ENCODE data around the gene CHAD.

CHAD gene

DNA sequence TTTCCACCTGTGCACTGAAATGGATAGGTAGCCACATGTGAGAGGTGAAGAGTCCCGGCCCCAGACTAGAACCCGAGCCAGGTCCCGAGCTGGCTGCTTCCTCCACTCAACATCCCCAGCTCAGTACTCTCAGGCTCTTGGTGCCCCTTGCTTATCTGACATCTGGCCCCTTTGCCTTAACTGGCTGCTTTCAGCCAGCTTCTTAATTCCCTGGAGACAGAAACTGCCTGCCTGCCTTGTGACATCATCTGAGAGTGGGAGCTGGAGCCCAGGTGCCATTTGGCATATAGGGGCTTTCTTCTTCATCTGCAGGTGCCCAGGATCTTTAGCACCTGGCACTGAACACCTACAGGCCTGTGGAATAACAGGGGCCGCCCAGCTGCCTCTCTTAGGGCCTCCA is 8.9 kb downstream of the CHAD start:
- H3K4me3 Mint-ChIP-seq = no peak overlapping the region
- no peaks in the 10 kb centered on the region for H3K27me3 Mint-ChIP-seq
- no peak for ATAC-seq
- peak overlapping the region; percentile 47 for H3K27ac Mint-ChIP-seq
- no peaks in the 10 kb centered on the region for H3K9me3 Mint-ChIP-seq
- peaks cover 26% of the 10 kb centered on the region for H3K4me1 Mint-ChIP-seq
- peaks cover 18% of the 10 kb centered on the region for H3K36me3 Mint-ChIP-seq

DNA sequence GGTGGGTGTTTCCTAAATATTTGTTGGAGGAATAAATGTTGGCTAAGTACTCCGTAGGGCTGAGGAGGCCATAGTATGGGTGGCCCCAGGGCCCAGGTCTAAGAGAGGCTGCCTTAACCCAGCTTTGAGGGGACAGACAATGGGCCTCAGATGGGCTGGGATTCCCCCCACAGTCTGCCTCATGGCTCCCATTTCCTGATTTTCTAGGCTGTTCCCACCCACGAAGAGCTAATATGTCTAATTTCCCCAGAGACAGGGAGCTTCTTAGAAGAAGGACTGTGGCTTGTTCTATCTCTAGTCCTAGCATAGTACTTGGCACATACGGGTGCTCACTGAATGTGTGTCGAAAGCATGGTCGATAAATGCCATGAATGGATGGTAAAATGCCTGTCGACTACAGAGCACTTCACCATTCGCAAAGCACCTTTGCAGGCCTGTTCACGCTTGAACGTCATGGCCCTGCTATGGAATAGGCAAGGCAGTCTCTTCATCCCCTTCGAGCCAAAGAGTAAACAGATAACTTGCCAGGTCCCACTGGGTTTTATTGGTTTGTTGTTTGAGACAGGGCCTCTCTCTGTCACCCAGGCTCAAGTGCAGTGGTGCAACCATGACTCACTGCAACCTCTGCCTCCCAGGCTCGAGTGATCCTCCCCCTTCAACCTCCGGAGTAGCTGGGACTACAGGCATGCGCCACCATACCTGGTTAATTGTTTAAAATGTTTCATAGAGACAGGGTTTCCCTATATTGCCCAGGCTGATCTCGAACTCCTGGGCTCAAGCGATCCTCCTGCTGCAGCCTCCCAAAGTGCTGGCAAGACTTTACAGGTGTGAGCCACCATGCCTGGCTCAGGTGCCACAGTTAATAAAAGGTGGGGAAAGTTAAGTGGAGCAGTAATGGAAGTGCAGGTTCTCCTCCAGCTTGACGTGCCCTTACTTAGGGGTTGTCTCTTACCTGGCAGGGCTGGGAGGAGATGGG is 9.7 kb downstream of the CHAD start:
- no peak for ATAC-seq
- H3K36me3 Mint-ChIP-seq = peaks cover 10% of the 10 kb centered on the region
- peaks cover 19% of the 10 kb centered on the region for H3K4me1 Mint-ChIP-seq
- no peak overlapping the region for H3K4me3 Mint-ChIP-seq
- no peaks in the 10 kb centered on the region for H3K9me3 Mint-ChIP-seq
- peak overlapping the region; percentile 47 for H3K27ac Mint-ChIP-seq
- H3K27me3 Mint-ChIP-seq = no peaks in the 10 kb centered on the region

DNA sequence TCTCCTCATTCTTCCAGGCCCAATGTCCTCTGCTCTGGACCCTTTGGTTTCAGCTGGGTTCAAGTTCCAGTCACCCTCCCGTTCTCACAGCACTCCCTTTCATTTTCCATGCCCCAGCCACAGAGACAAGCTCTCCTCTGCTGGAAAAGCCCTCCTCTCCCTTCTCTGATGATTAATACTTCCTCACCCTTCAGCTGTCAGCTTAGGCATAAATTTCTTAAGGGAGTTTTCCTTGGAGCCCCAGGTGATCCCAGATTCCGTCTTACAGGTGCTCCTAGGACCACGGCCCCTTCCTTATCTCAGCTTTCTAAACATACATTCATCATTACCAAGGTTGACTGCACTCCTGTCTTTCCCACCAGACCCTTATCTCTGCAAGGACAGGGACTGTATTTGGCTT is 10.4 kb downstream of the CHAD start:
- H3K4me3 Mint-ChIP-seq = no peak overlapping the region
- peaks cover 8% of the 10 kb centered on the region for H3K36me3 Mint-ChIP-seq
- H3K27me3 Mint-ChIP-seq = no peaks in the 10 kb centered on the region
- peaks cover 23% of the 10 kb centered on the region for H3K4me1 Mint-ChIP-seq
- peak overlapping the region; percentile 17 for H3K27ac Mint-ChIP-seq
- no peaks in the 10 kb centered on the region for H3K9me3 Mint-ChIP-seq
- ATAC-seq = no peak

DNA sequence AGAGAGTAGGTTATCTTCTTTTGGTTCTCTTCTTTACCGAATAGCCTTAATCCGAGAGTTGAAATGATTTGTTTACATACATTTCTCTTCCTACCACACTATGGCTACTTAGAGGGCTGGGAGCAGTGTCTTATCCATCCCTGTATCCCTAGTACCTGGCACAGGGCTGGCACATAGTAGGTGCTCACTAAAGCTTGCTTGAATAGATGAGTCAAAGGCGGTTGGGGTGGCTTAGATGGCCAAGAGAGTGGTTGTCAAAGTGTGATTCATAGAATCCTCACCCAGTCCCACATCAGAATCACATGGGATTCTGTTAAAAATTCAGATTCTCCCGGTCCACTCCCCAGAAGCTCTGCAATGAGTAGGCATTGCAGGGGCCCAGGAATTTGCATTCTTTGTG is 11.1 kb downstream of the CHAD start:
- ATAC-seq = no peak
- Mint-ChIP-seq H3K4me3 (no peak overlapping the region), H3K4me1 (peaks cover 30% of the 10 kb centered on the region), H3K9me3 (no peaks in the 10 kb centered on the region), H3K27me3 (no peaks in the 10 kb centered on the region), H3K27ac (no peak overlapping the region), H3K36me3 (peaks cover 8% of the 10 kb centered on the region)

DNA sequence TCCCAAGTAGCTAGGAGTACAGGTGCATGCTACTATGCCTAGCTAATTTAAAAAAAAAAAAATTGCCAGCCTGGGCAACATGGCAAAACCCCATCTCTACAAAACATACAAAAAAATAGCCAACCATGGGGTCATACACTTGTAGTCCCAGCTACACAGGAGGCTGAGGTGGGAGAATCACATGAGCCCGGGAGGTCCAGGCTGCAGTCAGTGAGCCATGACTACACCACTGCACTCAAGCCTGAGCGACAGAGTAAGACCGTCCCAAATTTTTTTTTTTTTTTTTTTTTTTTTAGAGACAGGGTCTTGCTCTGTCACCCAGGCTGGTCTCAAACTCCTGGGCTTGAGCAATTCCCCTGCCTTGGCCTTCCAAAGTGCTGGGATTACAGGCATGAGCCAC is 14.8 kb downstream of the CHAD start:
- Mint-ChIP-seq H3K4me1 (peaks cover 31% of the 10 kb centered on the region), H3K27me3 (no peaks in the 10 kb centered on the region), H3K27ac (peak overlapping the region; percentile 76), H3K9me3 (no peaks in the 10 kb centered on the region), H3K36me3 (peaks cover 8% of the 10 kb centered on the region), H3K4me3 (no peak overlapping the region)
- no peak for ATAC-seq

DNA sequence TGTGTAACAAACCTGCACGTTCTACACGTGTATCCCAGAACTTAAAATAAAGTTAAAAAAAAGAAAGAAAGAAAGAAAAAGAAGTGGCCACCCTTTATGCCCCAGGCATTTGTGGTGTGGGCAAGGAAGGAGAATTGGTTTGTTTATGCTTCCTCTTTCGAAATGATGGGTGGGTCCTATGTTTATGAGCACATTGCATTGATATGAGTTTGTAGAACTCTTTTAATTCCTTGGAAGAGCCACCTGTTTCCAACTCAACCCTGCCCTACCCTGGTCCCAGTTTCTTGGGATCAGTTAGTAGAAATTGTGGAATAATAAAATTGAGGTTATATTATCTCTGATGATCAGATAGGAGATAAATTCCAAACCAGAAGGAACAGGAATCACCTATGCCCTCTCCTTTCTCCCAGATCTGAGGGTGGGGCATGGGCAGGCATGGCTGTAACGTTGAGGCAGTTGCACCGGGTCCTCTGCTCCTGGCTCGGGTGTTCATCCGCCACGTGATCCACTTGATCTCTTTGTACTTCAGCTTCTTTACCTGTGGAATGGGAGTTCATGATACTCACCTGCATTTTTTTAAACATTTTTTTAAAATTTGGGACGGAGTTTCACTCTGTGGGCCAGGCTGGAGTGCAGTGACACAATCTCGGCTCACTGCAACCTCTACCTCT is 15.9 kb downstream of the CHAD start:
- Mint-ChIP-seq H3K27ac (peak overlapping the region; percentile 76), H3K9me3 (no peaks in the 10 kb centered on the region), H3K4me3 (peak overlapping the region; percentile 68), H3K4me1 (peaks cover 24% of the 10 kb centered on the region), H3K36me3 (peaks cover 14% of the 10 kb centered on the region), H3K27me3 (no peaks in the 10 kb centered on the region)
- peak; percentile 92 for ATAC-seq

DNA sequence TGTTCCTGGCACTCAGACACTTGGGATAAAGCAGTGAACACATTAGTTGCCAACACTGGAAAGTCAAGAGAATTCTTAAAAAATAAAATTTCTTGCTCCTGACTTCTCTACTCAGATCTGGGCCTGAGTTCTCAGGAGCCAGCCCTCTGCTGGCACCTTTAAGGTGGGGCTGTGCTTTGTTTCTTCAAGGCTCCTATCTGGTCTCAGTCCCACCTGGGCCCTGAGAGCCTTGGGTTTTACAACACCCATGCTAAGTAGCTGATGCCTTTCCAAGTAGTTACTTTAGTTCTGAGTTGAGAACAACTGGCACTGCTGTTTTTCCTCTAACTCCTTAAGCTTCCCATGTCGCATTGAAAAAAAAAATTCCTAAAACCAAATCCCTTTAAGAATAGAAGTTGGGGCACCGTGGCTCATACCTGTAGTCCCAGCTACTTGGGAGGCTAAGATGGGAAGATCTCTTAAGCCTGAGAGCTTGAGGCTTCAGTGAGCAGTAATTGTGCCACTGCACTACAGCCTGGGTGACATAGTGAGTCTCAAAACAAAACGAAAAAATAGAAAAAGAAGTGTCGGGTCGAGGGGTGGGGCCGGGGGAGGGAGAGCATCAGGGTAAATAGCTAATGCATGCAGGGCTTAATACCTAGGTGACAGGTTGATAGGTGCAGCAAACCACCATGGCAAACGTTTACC is 16.6 kb downstream of the CHAD start:
- peaks cover 24% of the 10 kb centered on the region for H3K4me1 Mint-ChIP-seq
- peak overlapping the region; percentile 68 for H3K4me3 Mint-ChIP-seq
- H3K9me3 Mint-ChIP-seq = no peaks in the 10 kb centered on the region
- peaks cover 14% of the 10 kb centered on the region for H3K36me3 Mint-ChIP-seq
- H3K27ac Mint-ChIP-seq = peak overlapping the region; percentile 76
- peak; percentile 75 for ATAC-seq
- H3K27me3 Mint-ChIP-seq = no peaks in the 10 kb centered on the region

DNA sequence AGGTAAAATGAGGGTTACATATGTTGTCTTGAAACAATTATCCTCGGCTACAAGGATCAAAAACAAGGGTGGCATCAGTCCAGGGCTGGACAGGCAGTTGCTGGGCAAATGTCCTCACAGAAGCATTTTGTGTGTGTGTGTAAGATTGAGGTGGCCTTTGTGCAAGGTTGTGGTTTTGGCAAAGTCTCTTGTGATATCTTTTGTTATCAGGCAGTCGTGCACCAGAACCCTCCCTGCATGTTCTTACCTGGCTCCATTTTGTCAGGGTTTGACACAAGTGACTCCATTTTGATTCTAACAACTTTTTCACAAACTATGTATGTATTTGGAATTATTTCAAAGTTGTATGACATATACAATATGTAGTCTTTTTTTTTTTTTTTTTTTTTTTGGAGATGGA is 20.0 kb downstream of the CHAD start:
- H3K27ac Mint-ChIP-seq = peak overlapping the region; percentile 66
- H3K27me3 Mint-ChIP-seq = no peaks in the 10 kb centered on the region
- ATAC-seq = no peak
- no peak overlapping the region for H3K4me3 Mint-ChIP-seq
- peaks cover 5% of the 10 kb centered on the region for H3K36me3 Mint-ChIP-seq
- no peaks in the 10 kb centered on the region for H3K9me3 Mint-ChIP-seq
- peaks cover 25% of the 10 kb centered on the region for H3K4me1 Mint-ChIP-seq

DNA sequence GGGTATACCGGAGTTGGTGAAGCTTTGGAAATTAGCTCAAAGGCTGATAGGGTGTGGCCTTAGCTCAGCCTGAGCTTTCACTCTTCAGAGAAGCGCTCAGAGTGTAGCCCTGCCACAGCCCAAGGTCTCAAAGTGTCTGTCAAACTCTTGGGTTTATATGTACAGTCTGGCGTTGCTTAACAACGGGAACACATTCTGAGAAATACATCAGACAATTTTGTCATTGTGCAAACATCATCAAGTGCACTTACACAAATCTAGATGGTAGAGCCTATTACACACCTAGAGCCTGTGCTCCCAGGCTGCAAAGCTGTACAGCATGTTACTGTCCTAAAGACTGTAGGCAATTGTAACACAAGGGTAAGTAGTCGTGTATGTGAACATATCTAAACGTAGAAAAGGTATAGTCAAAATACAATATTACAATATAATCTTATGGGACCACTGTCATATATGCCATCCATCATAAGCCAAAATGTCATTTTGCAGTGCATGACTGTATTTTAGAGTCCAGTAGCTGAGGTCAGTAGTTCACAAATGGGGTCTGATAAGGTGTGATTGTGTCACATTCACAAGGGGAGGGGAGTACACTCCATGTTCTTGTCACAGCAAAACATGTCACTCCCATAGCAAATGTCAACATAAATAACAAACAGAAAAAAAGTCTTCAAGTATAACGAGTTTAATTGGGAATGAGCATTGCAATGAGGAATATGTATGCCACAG is 20.6 kb downstream of the CHAD start:
- peaks cover 5% of the 10 kb centered on the region for H3K36me3 Mint-ChIP-seq
- peaks cover 19% of the 10 kb centered on the region for H3K4me1 Mint-ChIP-seq
- no peak overlapping the region for H3K4me3 Mint-ChIP-seq
- no peak for ATAC-seq
- no peaks in the 10 kb centered on the region for H3K27me3 Mint-ChIP-seq
- H3K9me3 Mint-ChIP-seq = no peaks in the 10 kb centered on the region
- H3K27ac Mint-ChIP-seq = peak overlapping the region; percentile 66

DNA sequence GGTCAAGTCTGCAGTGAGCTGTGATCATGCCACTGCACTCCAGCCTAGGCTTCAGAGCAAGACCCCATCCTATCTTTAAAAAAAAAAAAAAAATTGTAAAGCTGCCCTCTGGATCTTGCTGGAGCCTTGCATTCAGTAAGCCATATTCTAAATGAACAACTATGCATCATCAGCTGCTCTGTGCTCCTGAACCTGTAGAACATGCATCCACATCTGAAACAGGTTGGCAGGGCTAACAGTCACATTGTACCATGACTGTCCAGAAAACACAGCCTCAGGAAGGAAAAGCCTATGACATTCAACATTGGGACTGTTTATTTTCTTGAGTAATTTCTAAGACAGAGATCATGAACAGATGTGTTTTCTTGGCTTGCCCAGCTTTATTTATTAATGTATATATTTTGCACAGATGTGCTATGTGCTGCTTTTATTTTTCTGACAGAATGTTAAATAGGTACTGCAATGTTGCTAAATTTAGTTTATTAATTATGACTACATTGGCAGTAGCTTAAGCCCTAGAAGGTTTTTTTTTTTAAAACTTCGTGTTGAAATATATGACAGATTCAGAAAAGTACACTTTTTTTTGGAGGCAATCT is 22.9 kb downstream of the CHAD start:
- Mint-ChIP-seq H3K4me3 (no peak overlapping the region), H3K9me3 (no peaks in the 10 kb centered on the region), H3K36me3 (peaks cover 6% of the 10 kb centered on the region), H3K27ac (no peak overlapping the region), H3K27me3 (no peaks in the 10 kb centered on the region), H3K4me1 (peaks cover 5% of the 10 kb centered on the region)
- no peak for ATAC-seq

DNA sequence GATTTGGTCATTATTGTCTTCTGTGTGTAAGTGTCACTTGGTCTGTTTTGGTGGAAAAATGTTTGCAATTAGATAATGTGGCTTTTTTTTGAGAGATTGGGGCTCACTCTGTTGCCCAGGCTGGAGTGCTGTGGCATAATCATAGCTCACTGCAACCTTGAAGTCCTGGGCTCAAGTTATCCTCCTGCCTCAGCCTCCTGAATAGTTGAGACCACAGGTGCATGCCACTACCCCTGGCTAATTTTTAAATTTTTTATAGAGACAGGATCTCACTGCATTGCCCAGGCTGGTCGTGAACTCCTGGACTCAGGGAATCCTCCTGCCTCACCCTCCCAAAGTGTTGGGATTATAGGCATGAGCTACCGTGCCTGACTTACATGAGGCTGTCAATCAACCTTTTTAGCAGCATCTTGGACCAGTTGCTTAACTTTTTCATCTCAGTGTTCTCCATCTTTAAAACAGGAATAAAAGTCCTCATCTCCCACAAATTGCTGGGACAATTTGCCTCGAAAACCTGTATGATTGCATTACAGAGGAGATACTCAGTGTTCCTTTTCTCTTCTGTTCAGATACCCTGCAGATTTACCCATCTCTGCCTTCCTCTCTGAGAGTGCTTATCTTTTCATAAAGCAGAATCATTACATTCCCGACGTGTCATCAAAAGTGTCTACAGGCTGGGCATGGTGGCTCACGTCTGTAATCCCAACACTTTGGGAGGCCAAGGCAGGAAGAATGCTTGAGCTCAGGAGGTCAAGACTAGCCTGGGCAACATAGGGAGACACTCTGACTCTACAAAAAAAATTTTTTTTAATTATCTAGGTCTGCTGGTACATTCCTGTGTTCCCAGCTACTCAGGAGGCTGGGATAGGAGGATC is 23.6 kb downstream of the CHAD start:
- ATAC-seq = no peak
- no peaks in the 10 kb centered on the region for H3K9me3 Mint-ChIP-seq
- peaks cover 11% of the 10 kb centered on the region for H3K36me3 Mint-ChIP-seq
- H3K27ac Mint-ChIP-seq = no peak overlapping the region
- H3K4me1 Mint-ChIP-seq = peaks cover 10% of the 10 kb centered on the region
- no peak overlapping the region for H3K4me3 Mint-ChIP-seq
- no peaks in the 10 kb centered on the region for H3K27me3 Mint-ChIP-seq

DNA sequence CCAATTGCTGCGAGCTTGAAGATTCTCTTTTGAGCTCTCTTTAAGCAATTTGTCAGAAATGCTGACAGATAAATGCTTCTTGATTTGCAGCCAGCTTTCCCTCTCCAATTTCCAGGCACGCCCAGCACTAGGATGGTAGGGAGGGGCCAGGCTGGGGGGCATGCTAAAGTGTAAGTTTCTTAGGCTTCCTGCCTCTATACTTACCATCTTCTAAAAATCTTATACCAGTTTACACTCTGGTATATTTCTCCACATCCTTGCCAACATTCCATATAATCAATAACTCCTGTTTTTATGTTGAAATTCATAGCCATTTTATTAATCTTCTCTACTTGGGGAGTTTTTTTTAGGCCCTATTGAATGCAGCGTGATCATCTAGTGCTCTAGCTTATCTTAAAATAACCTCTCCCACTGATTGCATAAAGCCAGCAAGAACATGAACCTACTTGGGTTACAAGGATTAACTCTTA is 25.1 kb downstream of the CHAD start:
- Mint-ChIP-seq H3K36me3 (peaks cover 11% of the 10 kb centered on the region), H3K27ac (no peak overlapping the region), H3K4me3 (no peak overlapping the region), H3K4me1 (peaks cover 10% of the 10 kb centered on the region), H3K9me3 (no peaks in the 10 kb centered on the region), H3K27me3 (no peaks in the 10 kb centered on the region)
- ATAC-seq = no peak

DNA sequence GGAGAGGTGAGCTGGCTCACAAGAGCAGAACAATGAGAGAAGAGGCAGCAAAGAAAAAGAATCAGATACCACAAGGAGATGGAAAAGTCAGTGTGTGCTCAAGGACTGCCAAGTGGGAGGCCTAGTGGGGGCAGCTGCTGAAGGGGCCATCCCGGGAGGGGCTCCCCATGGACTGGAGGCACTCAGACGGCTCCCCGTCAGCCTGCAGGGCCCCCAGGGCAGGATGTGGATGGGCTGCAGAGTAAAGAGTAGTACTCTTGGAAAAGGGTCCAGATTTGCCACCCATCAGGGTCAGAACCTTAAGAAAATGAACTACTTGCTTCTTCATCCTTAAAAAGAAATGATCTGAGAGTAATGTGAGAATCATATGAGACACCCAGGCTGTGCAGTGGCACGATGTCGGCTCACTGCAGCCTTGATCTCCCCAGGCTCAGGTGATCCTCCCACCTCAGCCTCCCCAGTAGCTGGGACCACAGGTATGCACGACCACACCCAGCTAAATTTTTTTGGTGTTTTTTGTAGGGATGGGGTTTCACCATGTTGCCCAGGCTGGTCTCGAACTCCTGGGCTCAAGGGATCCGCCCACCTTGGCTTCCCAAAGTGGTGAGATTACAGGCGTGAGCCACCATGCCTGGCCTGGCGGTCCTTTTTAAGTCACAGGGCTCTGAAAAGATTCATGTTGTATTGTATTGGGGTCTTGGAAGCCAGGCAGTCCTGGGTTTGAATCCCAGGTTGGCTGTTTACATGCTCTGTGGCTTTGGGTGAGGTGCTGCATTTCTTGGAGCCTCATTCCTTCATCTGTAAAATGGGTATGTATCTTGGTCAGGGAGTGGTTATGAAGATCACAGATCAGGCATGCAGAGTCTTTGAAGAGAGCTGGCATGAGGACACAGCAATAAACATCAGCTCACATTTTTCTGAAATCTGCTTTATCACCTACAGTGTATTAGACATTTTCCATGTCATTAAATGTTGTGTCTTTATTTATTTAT is 27.5 kb downstream of the CHAD start:
- no peak overlapping the region for H3K4me3 Mint-ChIP-seq
- ATAC-seq = no peak
- H3K9me3 Mint-ChIP-seq = no peaks in the 10 kb centered on the region
- H3K36me3 Mint-ChIP-seq = peaks cover 12% of the 10 kb centered on the region
- H3K4me1 Mint-ChIP-seq = peaks cover 6% of the 10 kb centered on the region
- H3K27ac Mint-ChIP-seq = no peak overlapping the region
- no peaks in the 10 kb centered on the region for H3K27me3 Mint-ChIP-seq

Data from stimulated activated memory B cell treated with anti-CD40 and anti-IgM and Interleukin-4, amounts not matched to agents 10 μg/mL and 1 μg/mL and 100 μg/mL, for 72 hours (primary cell).